HCT116 (cell line): ENCODE measurements around the gene SDCBP2. TPM values are rescaled to one million over a fixed set of nuclear protein-coding genes. Genes with fewer than 3 reads are reported as not detected.

Source experiments
- ATAC-seq: fragments of 200-7000 bp; cut with Tn5 transposase; 2 replicates; pipeline ENCODE4 v1.9.1; 2020; ENCODE audit warnings: mild to moderate bottlenecking, moderate library complexity
- BruUV-seq: library from RNA; stranded (reverse); fragments of 400-500 nt; replicated peaks from 2 replicates; lab custom pipeline; 2021; lab: Mats Ljungman, UMichigan
- CTCF ChIA-PET: fragments of 300-600 bp; sonication (Branson Sonifier 250); formaldehyde crosslinking; loops from one replicate; lab custom pipeline; 2021; ENCODE audit warnings: antibody characterized with exemption; lab: Charles Lee
- POLR2A ChIA-PET: fragments of 300-600, 350-600 bp; sonication (Branson Sonifier 250); formaldehyde crosslinking; loops from one replicate; lab custom pipeline; 2021; ENCODE audit warnings: antibody characterized with exemption; lab: Charles Lee
- RAD21 ChIA-PET, 2 experiments: fragments of 300-600 bp; sonication (Branson Sonifier 250); formaldehyde crosslinking; loops; one replicate each; lab custom pipeline; 2023; ENCODE audit warnings: low total read pairs in 2 of 2; ENCODE audit not compliant: uncharacterized antibody in 2 of 2, unreplicated experiment in 2 of 2, low non-redundant PET in 1 of 2; lab: Charles Lee
- DNase-seq: peaks from one replicate; pipeline ENCODE4 v3.0.0-alpha.2; 2010; ENCODE audit warnings: low read depth, low spot score
- H2AFZ ChIP-seq: fragments of 200-600 bp; shearing (Covaris generic), sonication (generic); 2 replicates; pipeline ENCODE4 v1.6.1; 2017; ENCODE audit warnings: low read depth, mixed run types, mixed read lengths, antibody characterized with exemption, low read length; ENCODE audit not compliant: poor library complexity, severe bottlenecking
- H3K27ac ChIP-seq: 2 replicates; pipeline ENCODE4 v1.5.1; 2012; ENCODE audit warnings: low read depth, low read length
- H3K27me3 ChIP-seq: fragments of 200-600 bp; sonication (generic); 2 replicates; pipeline ENCODE4 v1.6.1; 2016; ENCODE audit warnings: mixed run types, low read length, mixed read lengths; ENCODE audit not compliant: insufficient read depth
- H3K36me3 ChIP-seq, 2 experiments: fragments of 200-500 bp in 1 of 2; fragments of 200-600 bp in 1 of 2; sonication (Bioruptor generic) in 1 of 2; sonication (generic) in 1 of 2; 2 replicates each; pipeline versions ENCODE4 v1.5.1 to v1.6.1; 2014 to 2016; ENCODE audit warnings: low read length in 2 of 2, inconsistent platforms in 1 of 2, mixed read lengths in 1 of 2, mixed run types in 1 of 2; ENCODE audit not compliant: insufficient read depth in 2 of 2, control insufficient read depth in 1 of 2
- H3K4me1 ChIP-seq, 2 experiments: fragments of 200-600 bp in 1 of 2; sonication (generic) in 1 of 2; 2 replicates each; pipeline versions ENCODE4 v1.5.1 to v1.6.1; 2012 to 2017; ENCODE audit warnings: low read length in 2 of 2, inconsistent platforms in 1 of 2, mild to moderate bottlenecking in 1 of 2, mixed read lengths in 1 of 2, mixed run types in 1 of 2, moderate library complexity in 1 of 2; ENCODE audit not compliant: insufficient read depth in 2 of 2, control insufficient read depth in 1 of 2
- H3K4me2 ChIP-seq: fragments of 200-600 bp; sonication (generic); 2 replicates; pipeline ENCODE4 v1.6.1; 2017; ENCODE audit warnings: mixed run types, low read length, mixed read lengths
- H3K4me3 ChIP-seq, 2 experiments: fragments of 200-600 bp in 1 of 2; sonication (generic) in 1 of 2; replicated peaks in 1 of 2; 2 replicates each; pipeline ENCODE4 v1.5.1; 2011 to 2016; ENCODE audit warnings: low read length in 2 of 2, control low read depth in 1 of 2, low read depth in 1 of 2, mild to moderate bottlenecking in 1 of 2, mixed read lengths in 1 of 2, mixed run types in 1 of 2
- H3K79me2 ChIP-seq: fragments of 200-600 bp; sonication (generic); 2 replicates; pipeline ENCODE4 v1.6.1; 2017; ENCODE audit warnings: mild to moderate bottlenecking, mixed run types, low read length, moderate library complexity, mixed read lengths; ENCODE audit not compliant: insufficient read depth
- H3K9ac ChIP-seq: fragments of 200-600 bp; sonication (generic); 2 replicates; pipeline ENCODE4 v1.6.1; 2016; ENCODE audit warnings: low read length, mixed read lengths
- H3K9me2 ChIP-seq: fragments of 200-600 bp; sonication (generic), shearing (Covaris generic); 2 replicates; pipeline ENCODE4 v1.6.1; 2017; ENCODE audit warnings: mixed run types, mild to moderate bottlenecking, moderate library complexity; ENCODE audit not compliant: insufficient read depth
- H3K9me3 ChIP-seq, 2 experiments: fragments of 200-500 bp in 1 of 2; fragments of 200-600 bp in 1 of 2; sonication (Bioruptor generic) in 1 of 2; sonication (generic) in 1 of 2; 2 replicates each; pipeline ENCODE4 v1.6.1; 2014 to 2017; ENCODE audit warnings: low read length in 2 of 2, mixed read lengths in 2 of 2, inconsistent platforms in 1 of 2, low read depth in 1 of 2, mild to moderate bottlenecking in 1 of 2, mixed run types in 1 of 2, moderate library complexity in 1 of 2; ENCODE audit not compliant: control insufficient read depth in 1 of 2, insufficient read depth in 1 of 2
- H4K20me1 ChIP-seq: fragments of 200-600 bp; sonication (generic), shearing (Covaris generic); 2 replicates; pipeline ENCODE4 v1.6.1; 2017; ENCODE audit warnings: mixed run types, mild to moderate bottlenecking, moderate library complexity; ENCODE audit not compliant: insufficient read depth
- EGR1 ChIP-seq: IDR thresholded peaks from 2 replicates; pipeline ENCODE4 v1.6.1; 2012; ENCODE audit warnings: low read depth
- ELF1 ChIP-seq: IDR thresholded peaks from 2 replicates; pipeline ENCODE4 v1.6.1; 2012; ENCODE audit warnings: low read depth, borderline replicate concordance
- EZH2 ChIP-seq: fragments of 200-600 bp; sonication (generic); IDR thresholded peaks from 2 replicates; pipeline ENCODE4 v1.6.1; 2017; ENCODE audit warnings: antibody characterized with exemption, mixed run types
- POLR2A ChIP-seq: IDR thresholded peaks from 2 replicates; pipeline ENCODE4 v1.7.0; 2011; ENCODE audit warnings: borderline replicate concordance; ENCODE audit not compliant: insufficient read depth, insufficient read length; ENCODE audit errors: extremely low read depth
- SIN3A ChIP-seq: IDR thresholded peaks from 2 replicates; pipeline ENCODE4 v1.6.1; 2012; ENCODE audit warnings: low read depth
- SP1 ChIP-seq: IDR thresholded peaks from 2 replicates; pipeline ENCODE4 v1.6.1; 2012; ENCODE audit warnings: low read depth
- SRF ChIP-seq: IDR thresholded peaks from 2 replicates; pipeline ENCODE4 v1.6.1; 2012; ENCODE audit warnings: low read depth
- TCF7L2 ChIP-seq: IDR thresholded peaks from 2 replicates; pipeline ENCODE4 v1.7.0; 2011; ENCODE audit warnings: borderline replicate concordance, inconsistent platforms; ENCODE audit not compliant: insufficient read depth, insufficient read length; ENCODE audit errors: extremely low read depth
- YY1 ChIP-seq: IDR thresholded peaks from 2 replicates; pipeline ENCODE4 v1.6.1; 2011; ENCODE audit warnings: low read length, low read depth, moderate library complexity, mild to moderate bottlenecking; ENCODE audit not compliant: insufficient replicate concordance; ENCODE audit errors: extremely low read depth
- ZFX ChIP-seq: fragments of 450-650 bp; IDR thresholded peaks from 2 replicates; pipeline ENCODE4 v1.6.1; 2017
- ZNF274 ChIP-seq: fragments of 200-500 bp; sonication (Bioruptor generic); IDR thresholded peaks from 2 replicates; pipeline ENCODE4 v1.6.1; 2014; ENCODE audit warnings: mild to moderate bottlenecking, low read depth, low read length, inconsistent platforms
- intact Hi-C: fragments of 100-400 bp; cut with micrococcal nuclease; formaldehyde crosslinking; loops from 2 replicates; pipeline ENCODE4 v1.10.0; 2022
- total RNA-seq: library from RNA; stranded (reverse); gene quantifications from one replicate; pipeline ENCODE4 v1.2.1, GENCODE V29; 2021; ENCODE audit not compliant: unreplicated experiment
- TF ChIP-seq, protein P1 (sequence below): IDR thresholded peaks from 2 replicates; pipeline ENCODE4 v1.6.1; 2011; ENCODE audit warnings: mild to moderate bottlenecking, low read length, moderate library complexity; ENCODE audit not compliant: insufficient replicate concordance; ENCODE audit errors: extremely low read depth
- TF ChIP-seq, protein P2 (sequence below): IDR thresholded peaks from 2 replicates; pipeline ENCODE4 v1.6.1; 2012

Gene SDCBP2
- total RNA-seq, 1 experiment from 2014 or later, result 3.4 TPM

DNA sequence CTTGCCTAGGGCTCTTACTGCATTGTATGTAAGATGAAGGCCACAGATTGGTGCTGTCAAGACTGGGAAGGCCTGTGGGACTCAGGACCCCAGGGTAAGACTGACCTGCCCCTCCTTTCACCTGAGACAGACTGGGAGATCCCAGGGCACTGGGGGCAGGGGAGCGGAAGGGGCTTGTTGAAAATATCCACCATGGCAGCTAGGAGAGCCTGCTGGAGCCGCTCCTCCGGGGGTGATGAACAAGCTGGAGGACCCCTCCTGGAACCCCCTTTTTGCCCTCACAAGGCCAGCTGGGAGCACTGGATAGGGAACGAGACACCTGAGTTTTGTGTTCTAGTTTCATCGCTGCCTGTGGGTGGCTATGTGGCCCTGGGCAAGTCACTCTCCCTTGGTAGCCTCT, 9.2 kb upstream of the SDCBP2 start:
- H3K27ac ChIP-seq, result no peak overlapping the region
- ATAC-seq (no peak), DNase-seq (no peak)
- no TSS peak for BruUV-seq
- POLR2A ChIA-PET, result no interaction called here
- H3K27me3 ChIP-seq, result no peaks in the 10 kb centered on the region
- H3K79me2 ChIP-seq, result peaks cover 13% of the 10 kb centered on the region
- no peak for TF ChIP-seq YY1
- no peak for TF ChIP-seq TCF7L2
- no peak for TF ChIP-seq ZFX
- TF ChIP-seq, protein P1, sequence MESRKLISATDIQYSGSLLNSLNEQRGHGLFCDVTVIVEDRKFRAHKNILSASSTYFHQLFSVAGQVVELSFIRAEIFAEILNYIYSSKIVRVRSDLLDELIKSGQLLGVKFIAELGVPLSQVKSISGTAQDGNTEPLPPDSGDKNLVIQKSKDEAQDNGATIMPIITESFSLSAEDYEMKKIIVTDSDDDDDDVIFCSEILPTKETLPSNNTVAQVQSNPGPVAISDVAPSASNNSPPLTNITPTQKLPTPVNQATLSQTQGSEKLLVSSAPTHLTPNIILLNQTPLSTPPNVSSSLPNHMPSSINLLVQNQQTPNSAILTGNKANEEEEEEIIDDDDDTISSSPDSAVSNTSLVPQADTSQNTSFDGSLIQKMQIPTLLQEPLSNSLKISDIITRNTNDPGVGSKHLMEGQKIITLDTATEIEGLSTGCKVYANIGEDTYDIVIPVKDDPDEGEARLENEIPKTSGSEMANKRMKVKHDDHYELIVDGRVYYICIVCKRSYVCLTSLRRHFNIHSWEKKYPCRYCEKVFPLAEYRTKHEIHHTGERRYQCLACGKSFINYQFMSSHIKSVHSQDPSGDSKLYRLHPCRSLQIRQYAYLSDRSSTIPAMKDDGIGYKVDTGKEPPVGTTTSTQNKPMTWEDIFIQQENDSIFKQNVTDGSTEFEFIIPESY, result no peak
- TF ChIP-seq ZNF274, result no peak
- TF ChIP-seq SIN3A, result no peak
- TF ChIP-seq EGR1, result no peak
- no peak for TF ChIP-seq ELF1
- TF ChIP-seq POLR2A, result no peak
- no peak for TF ChIP-seq SP1
- TF ChIP-seq, protein P2, sequence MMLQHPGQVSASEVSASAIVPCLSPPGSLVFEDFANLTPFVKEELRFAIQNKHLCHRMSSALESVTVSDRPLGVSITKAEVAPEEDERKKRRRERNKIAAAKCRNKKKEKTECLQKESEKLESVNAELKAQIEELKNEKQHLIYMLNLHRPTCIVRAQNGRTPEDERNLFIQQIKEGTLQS, result no peak
- no peak for TF ChIP-seq EZH2
- no peak for TF ChIP-seq SRF
- RAD21 ChIA-PET, result no interaction called here
- H3K4me1 ChIP-seq, result peaks cover 0 to 5% of the 10 kb centered on the region in 2 experiments; a peak in 1 of 4 replicates
- intact Hi-C loops, result no loop called here
- no peak overlapping the region for H2AFZ ChIP-seq
- H3K9me2 ChIP-seq, result no peaks in the 10 kb centered on the region
- H4K20me1 ChIP-seq, result no peaks in the 10 kb centered on the region; the same call in 1 of the 2 replicates
- CTCF ChIA-PET, result no interaction called here
- no peak overlapping the region for H3K4me3 ChIP-seq
- no peaks in the 10 kb centered on the region for H3K9me3 ChIP-seq
- H3K36me3 ChIP-seq, result no peaks in the 10 kb centered on the region
- no peak overlapping the region for H3K9ac ChIP-seq
- no peak overlapping the region for H3K4me2 ChIP-seq
